Effector memory CD4-positive, alpha-beta T cell (primary cell): ENCODE data around the gene OPRM1.
"Not testable (repeated sequence)": the region's sequence is repeated elsewhere in the genome, so short reads cannot be mapped to it uniquely, and the experiment has no call there.

Experiments used
- DNase-seq, 3 donors: peaks; one replicate each; pipeline ENCODE4 v3.0.0-alpha.2; 2020
- H3K27ac ChIP-seq: 2 replicates; pipeline ENCODE4 v1.7.0; 2013; ENCODE audit warnings: mild to moderate bottlenecking, low read length, moderate library complexity; ENCODE audit not compliant: insufficient read depth, poor library complexity, severe bottlenecking
- H3K27me3 ChIP-seq: replicated peaks from 2 replicates; pipeline ENCODE4 v1.7.0; 2013; ENCODE audit warnings: mild to moderate bottlenecking, low read length; ENCODE audit not compliant: insufficient read depth, control insufficient read depth, poor library complexity, severe bottlenecking
- H3K36me3 ChIP-seq: 2 replicates; pipeline ENCODE4 v1.7.0; 2013; ENCODE audit warnings: mild to moderate bottlenecking, low read length, moderate library complexity; ENCODE audit not compliant: control insufficient read depth, insufficient read depth
- H3K4me1 ChIP-seq: 2 replicates; pipeline ENCODE4 v1.7.0; 2013; ENCODE audit warnings: low read length, mild to moderate bottlenecking; ENCODE audit not compliant: control insufficient read depth, insufficient read depth, poor library complexity, severe bottlenecking
- H3K4me3 ChIP-seq: 2 replicates; pipeline ENCODE4 v1.7.0; 2013; ENCODE audit warnings: low read length, low read depth, mild to moderate bottlenecking; ENCODE audit not compliant: insufficient read depth, poor library complexity, severe bottlenecking
- H3K9me3 ChIP-seq: 2 replicates; pipeline ENCODE4 v1.7.0; 2013; ENCODE audit warnings: mild to moderate bottlenecking, low read length, moderate library complexity; ENCODE audit not compliant: control insufficient read depth

The OPRM1 gene

DNA sequence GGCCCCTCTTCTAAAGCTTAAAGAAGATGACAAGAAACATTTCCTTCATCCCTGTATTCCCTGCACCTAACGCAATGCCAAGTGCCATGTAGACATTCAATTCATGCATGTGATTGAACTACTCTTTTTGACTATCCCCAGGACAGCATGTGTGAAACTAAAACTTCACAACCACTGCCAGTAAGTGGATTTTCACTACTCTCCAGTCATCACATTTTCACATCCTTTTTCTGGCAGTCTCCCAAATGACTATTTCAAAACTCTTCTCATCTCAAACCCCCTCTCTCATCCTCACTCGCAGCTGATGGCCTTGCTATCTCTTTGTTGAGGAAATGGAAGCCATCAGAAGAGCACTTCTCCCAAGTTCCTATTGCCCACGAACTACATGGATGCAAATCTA, 122.6 kb downstream of the OPRM1 start:
- H3K27me3 ChIP-seq = no peaks in the 10 kb centered on the region
- no peak for DNase-seq
- H3K4me3 ChIP-seq = no peak overlapping the region
- no peaks in the 10 kb centered on the region for H3K36me3 ChIP-seq
- H3K9me3 ChIP-seq = no peaks in the 10 kb centered on the region
- H3K4me1 ChIP-seq = peaks cover 9% of the 10 kb centered on the region
- H3K27ac ChIP-seq = no peak overlapping the region

DNA sequence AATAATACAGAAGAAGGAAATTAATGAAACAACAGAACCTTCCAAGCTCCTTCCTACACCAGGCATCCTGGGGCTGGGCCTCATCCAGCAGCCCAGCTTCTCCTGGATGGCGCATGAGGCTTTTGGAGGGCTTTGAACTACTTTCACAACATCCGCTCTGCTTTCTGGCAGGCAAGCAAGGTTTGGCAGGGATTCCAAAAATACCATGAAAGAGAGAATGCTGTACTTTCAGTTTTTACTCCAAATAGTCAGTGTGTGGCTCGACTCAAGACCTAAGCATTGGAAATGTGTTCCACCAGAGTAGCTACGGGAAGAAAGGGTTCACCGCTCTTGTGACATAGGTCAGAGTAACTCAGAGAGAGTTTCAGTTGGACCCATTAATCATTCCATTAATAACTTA, 125.4 kb downstream of the OPRM1 start:
- H3K27ac ChIP-seq = no peak overlapping the region

DNA sequence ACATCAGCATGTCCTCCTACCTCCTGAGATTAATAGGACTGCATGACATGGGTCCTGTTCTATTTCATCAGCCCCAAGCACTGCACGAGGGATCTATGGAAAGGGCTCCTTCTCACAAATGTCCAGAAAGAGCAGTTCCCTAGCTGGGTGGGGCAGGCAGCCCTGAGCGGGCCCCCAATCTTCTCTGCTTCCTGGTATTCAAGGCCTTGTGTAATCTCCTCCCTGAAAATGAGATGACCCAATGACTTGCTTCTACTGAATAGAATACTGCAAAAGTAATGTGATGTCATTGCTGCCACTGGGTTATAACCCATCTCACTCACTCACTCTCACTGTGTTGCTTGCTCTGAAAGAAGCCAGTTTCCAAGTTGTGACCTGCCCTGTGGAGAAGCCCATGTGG, 126.4 kb downstream of the OPRM1 start:
- Histone ChIP-seq H3K27ac (no peak overlapping the region), H3K4me1 (no peaks in the 10 kb centered on the region), H3K4me3 (no peak overlapping the region), H3K9me3 (no peaks in the 10 kb centered on the region), H3K27me3 (no peaks in the 10 kb centered on the region), H3K36me3 (peaks cover 9% of the 10 kb centered on the region)
- DNase-seq = no peak

More for the DNA sequence above, 125.4 kb downstream of the OPRM1 start:
- no peaks in the 10 kb centered on the region for H3K4me1 ChIP-seq
- peaks cover 9% of the 10 kb centered on the region for H3K36me3 ChIP-seq
- no peaks in the 10 kb centered on the region for H3K27me3 ChIP-seq
- H3K4me3 ChIP-seq = no peak overlapping the region
- DNase-seq = no peak
- no peaks in the 10 kb centered on the region for H3K9me3 ChIP-seq

DNA sequence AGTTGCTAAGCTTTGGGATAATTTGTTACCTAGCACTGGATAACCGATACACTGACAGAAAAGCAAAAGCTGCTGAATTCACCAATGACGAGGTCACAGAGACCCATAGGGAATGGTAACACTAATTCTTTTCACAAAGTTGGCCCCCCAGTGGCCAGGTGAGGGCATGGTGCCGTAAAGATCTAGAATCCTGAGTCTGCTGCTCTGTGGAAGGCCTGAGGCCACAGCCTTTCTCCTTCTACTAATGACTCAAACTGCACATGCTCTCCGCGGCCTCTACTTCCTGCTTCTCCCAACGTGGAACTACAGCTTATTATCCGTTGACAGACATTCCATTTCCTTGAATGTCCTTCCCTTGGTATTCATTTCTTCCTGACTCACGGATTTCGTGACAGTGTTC, 127.1 kb downstream of the OPRM1 start:
- Histone ChIP-seq H3K36me3 (peaks cover 9% of the 10 kb centered on the region), H3K4me3 (no peak overlapping the region), H3K9me3 (no peaks in the 10 kb centered on the region), H3K4me1 (no peaks in the 10 kb centered on the region), H3K27me3 (no peaks in the 10 kb centered on the region), H3K27ac (no peak overlapping the region)
- DNase-seq = no peak

DNA sequence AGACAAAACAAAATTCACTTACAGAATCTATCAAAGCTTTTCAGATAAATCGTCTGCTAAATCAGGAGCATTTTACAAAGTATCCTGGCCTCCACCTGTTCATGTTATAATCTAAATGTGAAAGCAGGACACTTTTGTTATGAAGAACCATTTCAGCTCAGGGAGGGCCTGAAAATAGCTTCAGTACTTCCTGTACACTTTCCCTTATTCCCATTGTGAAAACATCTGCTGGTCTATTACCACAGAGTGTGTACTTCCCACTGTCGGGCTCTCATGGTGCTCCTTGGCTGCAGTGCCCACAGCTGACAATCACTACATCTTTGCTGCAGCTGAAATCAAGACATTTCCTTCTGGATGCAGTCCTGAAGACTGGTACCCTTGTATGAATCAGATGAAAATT, 128.1 kb downstream of the OPRM1 start:
- DNase-seq = no peak
- H3K36me3 ChIP-seq = peaks cover 16% of the 10 kb centered on the region
- no peaks in the 10 kb centered on the region for H3K9me3 ChIP-seq
- H3K27me3 ChIP-seq = no peaks in the 10 kb centered on the region
- no peaks in the 10 kb centered on the region for H3K4me1 ChIP-seq
- H3K4me3 ChIP-seq = no peak overlapping the region
- no peak overlapping the region for H3K27ac ChIP-seq

DNA sequence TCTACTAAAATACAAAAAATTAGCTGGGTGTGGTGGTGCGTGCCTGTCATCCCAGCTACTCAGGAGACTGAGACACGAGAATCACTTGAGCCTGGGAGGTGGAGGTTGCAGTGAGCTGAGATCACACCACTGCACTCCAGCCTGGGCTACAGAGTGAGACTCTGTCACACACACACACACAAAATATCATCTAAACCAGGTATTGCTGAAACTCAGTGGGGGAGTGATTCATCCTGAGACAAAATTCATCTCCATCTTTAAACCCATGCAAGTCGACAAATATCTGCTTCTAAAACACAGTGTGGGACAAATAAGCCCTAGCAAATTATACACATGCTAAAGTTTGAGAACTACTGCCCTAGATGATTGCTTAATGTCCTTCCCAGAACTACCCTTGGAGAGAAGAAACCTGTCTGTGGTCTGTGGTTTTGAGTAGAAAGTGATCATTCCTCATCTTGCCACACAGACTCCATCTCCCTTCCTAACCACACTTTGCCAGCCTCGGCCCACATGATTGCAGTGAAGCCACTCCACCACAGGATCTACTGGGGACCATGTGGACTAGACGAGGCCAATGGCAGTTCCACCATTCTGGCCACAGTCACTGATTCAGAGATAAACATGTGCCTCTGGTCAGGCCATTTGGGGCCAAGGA, 130.3 kb downstream of the OPRM1 start:
- DNase-seq = no peak
- Histone ChIP-seq H3K27ac (no peak overlapping the region), H3K4me1 (no peaks in the 10 kb centered on the region), H3K4me3 (no peak overlapping the region), H3K9me3 (no peaks in the 10 kb centered on the region), H3K27me3 (no peaks in the 10 kb centered on the region), H3K36me3 (peaks cover 16% of the 10 kb centered on the region)

DNA sequence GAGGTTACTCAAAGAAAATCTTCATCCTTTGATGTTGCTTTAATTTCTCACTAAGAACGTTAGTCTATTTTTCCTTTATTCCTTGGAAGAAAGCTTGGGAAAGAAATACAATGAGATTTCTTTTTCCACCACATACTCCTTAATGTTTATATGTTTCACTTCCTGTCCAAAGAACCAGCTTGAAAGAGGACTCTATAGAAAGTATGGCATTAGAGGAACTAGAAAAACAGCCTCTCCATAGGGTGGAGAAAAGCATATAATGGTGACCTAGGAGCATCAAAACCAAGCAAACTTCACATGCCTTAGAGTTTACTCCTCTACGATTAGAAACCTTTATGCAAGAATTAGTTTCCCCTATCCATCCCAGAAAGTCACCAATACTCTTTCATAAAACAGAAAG, 131.1 kb downstream of the OPRM1 start:
- Histone ChIP-seq H3K4me3 (no peak overlapping the region), H3K36me3 (peaks cover 16% of the 10 kb centered on the region), H3K27ac (no peak overlapping the region), H3K27me3 (no peaks in the 10 kb centered on the region), H3K4me1 (no peaks in the 10 kb centered on the region), H3K9me3 (no peaks in the 10 kb centered on the region)
- no peak for DNase-seq

DNA sequence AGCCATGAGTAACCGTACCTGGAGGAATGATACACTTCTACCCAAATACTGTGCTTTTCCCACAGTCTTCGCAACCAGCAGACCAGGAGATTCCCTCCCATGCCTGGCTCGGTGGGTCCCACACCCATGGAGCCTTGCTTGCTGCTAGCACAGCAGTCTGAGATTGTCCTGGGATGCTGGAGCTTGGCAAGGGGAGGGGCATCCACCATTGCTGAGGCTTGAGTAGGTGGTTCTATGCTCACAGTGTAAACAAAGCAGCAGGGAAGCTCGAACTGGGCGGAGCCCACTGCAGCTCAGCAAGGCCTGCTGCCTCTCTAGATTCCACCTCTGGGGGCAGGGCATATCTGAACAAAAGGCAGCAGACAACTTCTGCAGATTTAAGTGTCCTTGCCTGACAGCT, 133.4 kb downstream of the OPRM1 start:
- not testable (repeated sequence) for H3K4me3 ChIP-seq, H3K27me3 ChIP-seq, H3K9me3 ChIP-seq, H3K4me1 ChIP-seq, H3K27ac ChIP-seq, DNase-seq
- H3K36me3 ChIP-seq = peaks cover 16% of the 10 kb centered on the region

DNA sequence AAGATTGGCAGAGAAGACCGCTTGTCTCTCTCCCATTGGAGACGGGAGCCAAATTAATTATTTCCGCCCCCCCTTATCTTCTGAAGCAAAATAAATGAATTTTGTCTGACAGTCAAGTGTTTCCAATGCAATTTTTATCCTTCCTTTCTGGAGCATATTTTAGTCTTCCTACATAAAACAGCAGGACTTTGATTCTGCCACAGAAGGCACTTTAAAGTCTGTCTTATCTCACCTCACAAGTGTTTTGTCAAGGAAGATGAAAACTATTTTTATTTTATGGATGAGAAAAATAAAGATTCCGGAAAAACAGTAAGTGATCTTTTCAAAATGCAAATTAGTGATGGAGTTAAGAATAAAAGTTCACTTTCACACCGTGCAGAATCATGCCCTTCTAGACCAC, 140.4 kb downstream of the OPRM1 start:
- Histone ChIP-seq H3K27me3 (no peaks in the 10 kb centered on the region), H3K4me1 (no peaks in the 10 kb centered on the region), H3K4me3 (no peak overlapping the region), H3K9me3 (no peaks in the 10 kb centered on the region), H3K27ac (no peak overlapping the region), H3K36me3 (peaks cover 9% of the 10 kb centered on the region)
- DNase-seq = no peak

DNA sequence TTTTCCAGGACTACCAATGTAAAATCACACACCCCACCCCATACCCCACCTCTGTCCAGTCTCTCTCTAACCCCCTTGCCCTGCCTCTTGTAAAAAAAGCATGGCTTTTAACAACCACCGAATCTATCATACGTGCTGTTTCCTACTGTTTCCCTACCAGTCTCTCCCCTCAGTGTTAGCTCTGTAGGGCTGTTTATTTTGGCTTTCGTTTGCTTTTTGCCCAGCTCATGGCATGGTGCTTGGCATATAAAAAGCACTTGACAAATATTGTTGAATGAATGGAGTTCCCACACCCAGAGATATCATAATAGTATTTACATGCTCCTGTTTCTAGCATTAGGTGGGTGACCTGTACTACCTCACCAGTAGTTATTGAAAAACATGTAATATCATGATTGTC, 148.2 kb downstream of the OPRM1 start:
- no peaks in the 10 kb centered on the region for H3K27me3 ChIP-seq
- peaks cover 5% of the 10 kb centered on the region for H3K36me3 ChIP-seq
- no peak overlapping the region for H3K27ac ChIP-seq
- H3K9me3 ChIP-seq = no peaks in the 10 kb centered on the region
- no peak overlapping the region for H3K4me3 ChIP-seq
- no peak for DNase-seq
- no peaks in the 10 kb centered on the region for H3K4me1 ChIP-seq
